ENCODE results near the gene SLC44A1.

DNA sequence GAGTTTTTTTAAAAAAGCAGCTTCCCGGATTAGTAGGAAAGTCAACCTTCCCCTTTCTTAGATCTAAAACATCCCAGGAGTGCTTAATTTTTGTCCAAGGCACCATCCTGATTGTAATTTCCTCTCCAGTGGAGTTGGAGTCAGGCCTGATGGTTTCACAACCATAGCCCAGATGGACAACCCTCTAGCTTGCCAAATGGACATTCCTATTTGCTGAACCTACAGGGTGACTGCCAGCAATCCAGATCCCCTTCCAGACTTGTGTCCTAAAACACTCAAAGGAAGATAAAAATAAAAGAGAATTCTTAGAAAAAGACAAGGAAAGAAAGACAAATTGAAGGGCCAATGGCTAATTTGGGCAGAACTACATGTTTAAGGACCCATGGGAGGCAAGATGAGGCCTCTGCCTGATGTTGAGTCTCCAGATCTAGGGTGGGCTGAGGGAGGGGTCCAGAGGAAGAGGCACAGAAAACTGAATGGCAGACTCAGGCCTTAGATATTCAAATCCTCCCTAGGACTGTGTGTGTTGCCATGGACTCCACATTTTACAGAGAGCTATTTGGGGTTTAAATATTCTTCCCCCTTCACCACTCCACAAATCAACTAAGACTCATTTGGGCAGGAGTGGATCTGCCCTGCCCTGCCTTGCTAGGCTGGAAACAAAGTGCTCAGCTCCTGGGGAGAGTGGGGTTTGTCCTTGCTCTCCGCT, 38.5 kb upstream of the SLC44A1 start:
- TF ChIP-seq RAD21 (IDR thresholded peaks at IDR 0.05; ENCODE audit: low read length), result no peak
- TF ChIP-seq YY1 (IDR thresholded peaks at IDR 0.05; ENCODE audit: low read depth), result no peak
- TF ChIP-seq, protein P1, sequence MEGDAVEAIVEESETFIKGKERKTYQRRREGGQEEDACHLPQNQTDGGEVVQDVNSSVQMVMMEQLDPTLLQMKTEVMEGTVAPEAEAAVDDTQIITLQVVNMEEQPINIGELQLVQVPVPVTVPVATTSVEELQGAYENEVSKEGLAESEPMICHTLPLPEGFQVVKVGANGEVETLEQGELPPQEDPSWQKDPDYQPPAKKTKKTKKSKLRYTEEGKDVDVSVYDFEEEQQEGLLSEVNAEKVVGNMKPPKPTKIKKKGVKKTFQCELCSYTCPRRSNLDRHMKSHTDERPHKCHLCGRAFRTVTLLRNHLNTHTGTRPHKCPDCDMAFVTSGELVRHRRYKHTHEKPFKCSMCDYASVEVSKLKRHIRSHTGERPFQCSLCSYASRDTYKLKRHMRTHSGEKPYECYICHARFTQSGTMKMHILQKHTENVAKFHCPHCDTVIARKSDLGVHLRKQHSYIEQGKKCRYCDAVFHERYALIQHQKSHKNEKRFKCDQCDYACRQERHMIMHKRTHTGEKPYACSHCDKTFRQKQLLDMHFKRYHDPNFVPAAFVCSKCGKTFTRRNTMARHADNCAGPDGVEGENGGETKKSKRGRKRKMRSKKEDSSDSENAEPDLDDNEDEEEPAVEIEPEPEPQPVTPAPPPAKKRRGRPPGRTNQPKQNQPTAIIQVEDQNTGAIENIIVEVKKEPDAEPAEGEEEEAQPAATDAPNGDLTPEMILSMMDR (IDR thresholded peaks at IDR 0.05), result no peak
